GM18909 (cell line): ENCODE results near the gene LIPC.

Experiments
- ATAC-seq: cut with Tn5 transposase; IDR thresholded peaks from one replicate; pipeline ENCODE4 v1.9.1; 2021; ENCODE audit warnings: mild to moderate bottlenecking; ENCODE audit not compliant: unreplicated experiment, poor library complexity

The LIPC gene

DNA sequence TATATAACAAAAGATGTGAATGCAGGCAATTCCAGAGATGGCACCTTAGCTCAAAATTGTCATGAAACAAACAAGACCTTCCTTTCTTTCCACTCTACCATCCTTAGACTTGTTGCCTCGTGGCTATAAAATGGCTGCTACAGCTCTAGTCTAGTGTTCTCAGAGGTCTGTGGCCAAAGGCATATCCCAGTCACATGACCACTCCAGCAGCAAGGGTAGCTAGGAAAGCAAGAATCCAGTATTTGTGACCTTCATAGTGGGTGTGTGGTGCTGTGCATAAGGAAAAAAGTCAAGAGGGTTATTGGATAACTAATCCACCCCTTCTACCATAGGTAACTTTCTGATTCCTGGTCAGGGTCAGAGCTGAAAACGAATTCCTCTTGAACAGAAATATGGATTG, 27.1 kb upstream of the LIPC start:
- ATAC-seq: no peak

DNA sequence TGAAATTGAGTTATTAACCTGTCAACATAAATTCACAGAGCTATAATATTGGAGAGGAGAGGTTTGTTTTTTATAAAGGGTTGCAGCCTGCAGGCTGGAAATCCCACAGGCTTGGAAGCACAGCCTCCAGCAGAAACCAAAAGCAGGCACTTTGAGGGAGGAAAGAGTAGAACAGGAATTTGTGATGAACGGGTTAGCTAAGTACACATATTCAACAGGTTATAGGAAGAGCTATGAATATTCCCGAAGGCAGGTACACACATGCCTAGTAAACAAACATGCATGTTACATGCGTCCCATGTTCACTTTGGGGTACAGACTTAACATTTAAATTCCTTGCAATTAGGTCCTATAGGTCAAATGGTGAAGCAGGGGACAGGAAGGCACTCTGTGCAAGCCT, 25.9 kb upstream of the LIPC start:
- ATAC-seq: no peak

DNA sequence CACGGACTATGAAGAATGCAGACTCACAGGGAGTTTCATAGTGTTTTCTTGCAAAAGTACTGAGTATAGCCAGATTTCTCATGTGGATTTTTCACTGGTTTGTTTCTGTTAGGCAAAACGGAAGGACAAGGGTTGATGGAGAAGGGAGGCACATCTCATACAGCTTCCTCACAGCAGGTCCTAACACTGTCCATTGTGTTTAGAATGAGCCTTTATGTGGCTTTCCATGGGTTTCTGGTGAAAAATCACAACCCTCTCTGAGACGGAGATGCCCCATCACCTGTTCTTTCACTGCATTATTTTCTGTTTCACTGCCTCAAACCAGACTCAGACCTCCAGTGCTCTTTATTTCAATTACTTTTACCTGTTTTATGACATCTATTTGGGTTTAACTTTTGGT, 25.0 kb upstream of the LIPC start:
- ATAC-seq: no peak

DNA sequence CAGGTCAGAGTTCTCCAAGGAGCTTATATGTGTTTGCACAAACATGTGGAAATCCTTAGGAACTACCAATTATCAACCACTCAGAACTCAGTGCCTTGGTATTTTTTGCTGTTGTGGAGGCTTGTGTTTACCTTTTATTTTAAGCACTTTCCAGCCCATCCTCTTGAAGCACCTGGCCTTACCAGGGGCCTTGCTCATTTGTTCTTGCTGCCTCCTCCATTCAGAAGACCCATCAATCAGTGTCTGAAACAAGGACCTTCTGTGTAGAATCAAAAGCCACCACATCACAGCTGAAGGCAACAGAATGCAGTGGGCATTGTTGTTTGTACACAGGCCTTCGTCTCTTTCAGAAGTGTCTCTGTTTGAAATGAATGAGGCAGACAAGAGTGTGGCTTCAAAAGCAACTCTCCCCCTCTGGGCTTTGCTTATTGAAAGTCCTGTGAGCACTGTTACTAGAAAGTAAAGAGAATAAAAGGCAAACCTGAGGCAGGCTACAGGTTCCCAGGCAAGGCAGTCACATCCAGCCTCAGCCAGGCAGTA, 24.5 kb upstream of the LIPC start:
- ATAC-seq: no peak

DNA sequence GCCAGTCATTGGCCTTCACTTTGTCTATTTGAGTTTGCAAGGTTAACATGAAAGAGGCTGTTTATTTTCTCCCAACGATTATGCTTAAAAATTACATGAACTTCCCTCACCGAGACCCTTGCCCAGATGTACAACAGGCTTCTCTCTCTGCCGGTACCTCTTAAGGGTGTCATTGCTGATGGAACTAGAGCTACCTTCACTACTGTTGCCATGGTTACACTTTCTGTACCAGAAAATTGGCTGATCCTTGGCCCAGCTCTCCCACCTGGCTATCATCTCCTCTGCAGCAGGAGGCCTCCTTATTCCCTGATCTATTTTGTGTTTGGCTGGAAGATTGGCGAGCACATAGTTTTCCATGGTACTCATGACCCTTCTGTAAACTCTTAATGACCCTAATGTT, 24.0 kb upstream of the LIPC start:
- ATAC-seq: no peak

DNA sequence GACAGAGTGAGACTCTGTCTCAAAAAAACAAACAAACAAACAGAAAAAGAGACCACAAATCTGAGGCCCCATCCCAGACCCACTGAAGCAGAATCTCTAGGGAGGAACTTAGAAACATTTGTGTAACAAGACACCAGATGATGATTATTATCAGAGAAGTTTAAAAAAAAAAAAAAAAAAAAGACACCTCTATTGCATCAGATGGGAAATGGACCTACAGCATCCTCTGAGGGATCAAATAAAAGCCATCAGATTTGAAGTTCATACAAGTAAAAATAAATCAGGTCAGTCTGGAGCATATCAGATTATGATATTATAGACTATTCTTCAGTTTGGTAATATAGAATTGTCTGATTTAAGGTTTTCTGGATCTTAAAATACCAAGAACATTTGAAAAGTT, 21.9 kb upstream of the LIPC start:
- no peak for ATAC-seq

DNA sequence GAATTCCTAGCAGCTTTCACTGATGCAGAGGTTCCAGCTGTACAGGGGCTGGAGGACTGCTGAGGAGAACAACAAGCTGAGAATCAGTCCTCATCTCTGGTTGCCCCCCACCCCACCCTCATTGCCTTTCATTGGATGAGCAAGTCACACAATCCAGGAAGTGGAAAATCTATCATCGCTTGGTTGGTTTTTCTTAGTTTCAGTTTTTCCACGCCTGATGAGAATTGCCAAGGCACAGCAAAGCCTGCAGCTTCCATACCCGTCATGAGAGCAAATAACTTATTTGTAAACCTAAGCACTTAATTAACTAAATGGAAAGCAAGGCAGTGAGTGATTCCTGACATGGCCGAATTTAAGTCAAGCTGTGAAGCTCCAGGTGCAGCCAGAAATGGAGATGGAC, 21.4 kb upstream of the LIPC start:
- ATAC-seq: no peak

DNA sequence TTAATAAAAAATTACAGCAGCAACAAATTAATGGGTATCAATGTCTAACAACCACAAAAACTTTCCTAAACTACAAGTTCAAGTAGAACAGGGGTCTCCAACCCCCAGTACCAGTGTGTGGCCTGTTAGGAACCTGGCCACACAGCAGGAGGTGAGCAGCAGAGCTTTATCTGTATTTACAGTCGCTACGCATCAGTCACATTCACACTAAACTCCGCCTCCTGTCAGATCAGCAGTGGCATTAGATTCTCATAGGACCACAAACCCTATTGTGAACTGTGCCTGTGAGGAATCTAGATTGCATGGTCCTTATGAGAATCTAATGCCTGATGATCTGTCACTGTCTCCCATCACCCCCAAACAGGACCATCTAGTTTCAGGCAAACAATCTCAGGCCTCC, 18.5 kb upstream of the LIPC start:
- ATAC-seq: no peak

DNA sequence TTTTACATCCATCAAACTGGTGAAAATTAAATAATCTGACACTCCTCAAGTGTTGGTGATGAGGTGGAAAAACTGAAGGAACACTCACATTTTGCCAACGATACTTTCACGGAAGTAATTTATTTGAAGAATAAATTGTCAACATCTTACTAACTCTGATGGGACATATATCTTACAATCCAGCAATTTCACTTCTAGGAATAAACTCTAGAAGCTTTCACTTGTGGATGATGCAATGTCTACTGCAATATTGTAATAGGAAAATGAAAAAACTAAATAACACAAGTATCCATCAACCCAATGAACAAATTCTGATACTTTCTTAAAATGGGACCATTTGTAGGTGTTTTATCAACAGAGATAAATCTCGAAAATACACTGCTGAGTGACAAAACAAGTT, 16.2 kb upstream of the LIPC start:
- no peak for ATAC-seq

DNA sequence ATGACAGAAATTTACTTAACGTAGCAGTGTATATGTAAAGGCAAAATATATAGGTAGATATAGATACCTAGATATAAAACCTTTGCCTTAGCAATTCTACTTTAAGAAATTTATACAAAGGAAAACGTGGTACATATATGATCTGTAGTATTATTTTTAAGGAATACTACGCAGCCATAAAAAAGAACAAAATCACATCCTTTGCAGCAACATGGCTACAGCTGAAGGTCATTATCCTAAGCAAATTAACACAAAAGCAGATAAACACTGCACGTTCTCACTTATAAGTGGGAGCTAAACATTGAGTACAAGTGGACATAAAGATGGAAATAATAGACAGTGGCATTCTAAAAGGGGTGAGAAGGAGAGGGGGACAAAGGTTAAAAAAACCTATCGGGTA, 14.8 kb upstream of the LIPC start:
- no peak for ATAC-seq

DNA sequence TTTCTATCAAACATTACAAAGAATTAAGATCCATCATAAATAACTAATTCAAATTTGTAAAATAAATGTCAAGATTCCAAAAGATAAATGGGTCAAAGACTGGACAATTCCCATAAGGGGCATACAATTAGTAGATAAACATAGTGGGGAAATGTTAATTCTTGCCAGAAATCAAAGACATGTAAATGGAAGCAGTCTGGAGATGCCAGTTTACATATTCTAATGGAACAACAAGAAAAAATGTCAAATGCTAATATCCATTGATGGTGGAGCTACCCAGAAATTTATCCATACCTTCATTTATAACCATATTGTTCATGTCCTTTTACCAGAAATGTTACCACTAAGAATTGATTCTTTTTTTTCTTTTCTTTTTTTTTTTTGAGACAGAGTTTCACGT, 13.7 kb upstream of the LIPC start:
- no peak for ATAC-seq

DNA sequence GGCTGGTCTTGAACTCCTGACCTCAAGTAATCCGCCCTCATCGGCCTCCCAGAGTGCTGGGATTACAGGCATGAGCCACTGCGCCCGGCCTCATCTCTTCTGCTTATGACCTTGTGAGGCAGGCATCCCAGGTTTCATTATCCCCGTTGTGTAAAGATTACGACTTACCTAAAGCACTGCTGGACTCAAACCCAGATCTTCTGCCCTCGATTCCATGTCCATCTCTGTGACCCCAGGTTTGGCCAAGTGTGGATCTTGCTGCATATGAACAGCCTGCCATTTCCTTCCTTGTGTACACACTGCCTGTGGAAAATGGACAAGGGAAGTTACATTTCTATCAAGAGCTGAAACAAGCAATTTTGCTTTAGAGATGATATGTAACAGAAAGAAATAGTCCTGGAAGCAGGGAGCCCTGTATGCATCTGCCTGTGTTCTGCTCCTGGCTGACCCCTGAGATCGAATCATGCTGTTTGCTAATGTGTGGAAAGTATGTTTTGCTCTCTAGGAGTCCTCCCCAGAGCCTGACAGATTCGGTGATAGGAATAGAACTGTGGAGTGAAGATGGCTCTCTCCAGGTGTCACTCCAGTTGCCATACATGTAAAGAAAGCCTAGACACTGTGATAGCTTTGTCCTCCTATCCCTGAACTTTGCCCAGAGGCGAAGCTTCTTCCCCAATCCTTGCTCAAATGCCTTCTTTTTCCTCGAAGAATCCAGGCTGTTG, 11.8 kb upstream of the LIPC start:
- ATAC-seq: no peak

DNA sequence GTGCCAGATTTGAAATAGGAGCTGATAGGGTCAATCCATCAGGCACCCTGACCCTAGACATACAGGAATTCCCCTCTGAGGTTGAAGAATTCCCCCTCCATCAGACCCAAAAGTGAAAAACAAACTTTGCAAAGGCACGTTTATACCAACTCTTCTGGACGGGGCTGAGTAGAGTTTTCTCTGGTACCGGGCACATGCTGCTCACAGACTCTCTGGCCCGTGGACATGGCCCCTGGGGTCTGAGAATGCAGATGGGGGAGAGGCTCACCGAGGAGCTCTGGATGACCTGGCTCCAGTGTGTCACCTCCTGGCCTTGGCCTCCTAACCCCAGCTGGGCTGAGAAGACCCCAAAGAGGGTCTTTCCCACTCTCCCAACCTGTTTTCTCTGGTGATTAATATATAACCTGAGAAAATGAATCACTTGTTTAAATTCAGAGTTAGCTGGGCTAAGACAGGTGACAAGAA, 11.2 kb upstream of the LIPC start:
- ATAC-seq: no peak

DNA sequence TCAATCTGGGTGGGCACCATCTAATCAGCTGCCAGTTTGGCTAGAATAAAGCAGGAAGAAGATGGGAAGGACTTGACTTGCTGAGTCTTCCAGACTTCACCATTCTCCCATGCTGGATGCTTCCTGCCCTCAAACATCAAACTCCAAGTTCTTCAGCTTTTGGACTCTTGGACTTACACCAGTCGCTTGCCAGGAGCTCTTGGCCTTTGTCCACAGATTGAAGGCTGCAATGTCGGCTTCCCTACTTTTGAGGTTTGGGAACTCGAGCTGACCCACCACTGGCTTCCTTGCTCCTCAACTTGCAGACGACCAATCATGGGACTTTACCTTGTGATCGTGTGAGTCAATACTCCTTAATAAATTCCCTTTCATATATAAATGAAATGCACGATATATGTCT, 8.6 kb upstream of the LIPC start:
- ATAC-seq: no peak

DNA sequence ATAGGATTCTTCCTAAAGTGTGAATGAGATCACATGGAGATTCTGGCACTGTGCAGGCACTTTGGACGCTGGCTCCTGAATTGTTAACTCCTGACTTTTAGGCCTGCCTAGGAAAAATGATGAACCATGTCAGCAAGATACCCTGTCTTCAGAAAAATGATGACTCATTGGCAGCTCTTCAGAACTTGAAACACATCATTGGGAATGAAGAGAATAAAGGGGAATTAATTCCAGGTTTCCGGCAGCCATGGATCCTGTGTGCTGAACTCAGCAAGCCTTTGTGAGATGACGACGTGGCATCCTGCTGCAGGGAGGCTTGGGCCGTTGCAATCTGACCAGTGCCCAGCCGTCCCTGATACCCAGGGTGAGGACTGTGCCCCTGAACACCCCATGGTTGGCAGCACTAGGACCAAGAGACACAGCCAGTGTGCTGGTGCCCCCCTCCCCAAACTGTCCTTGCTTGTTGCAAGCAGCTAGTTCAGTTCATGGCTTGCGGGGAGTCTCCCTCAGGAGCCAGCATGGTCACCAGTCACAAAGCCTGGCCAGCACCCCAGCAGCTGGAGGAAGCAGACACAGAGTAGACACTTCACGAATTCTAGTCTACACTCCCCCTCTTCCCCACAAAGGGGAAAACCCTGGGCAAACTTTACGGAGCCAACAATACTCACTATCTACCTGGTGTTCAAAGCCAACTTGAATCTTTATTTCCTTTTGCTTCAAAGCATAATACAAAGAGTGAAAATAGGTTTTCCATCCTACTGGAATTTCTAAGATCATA, 7.8 kb upstream of the LIPC start:
- ATAC-seq: no peak

DNA sequence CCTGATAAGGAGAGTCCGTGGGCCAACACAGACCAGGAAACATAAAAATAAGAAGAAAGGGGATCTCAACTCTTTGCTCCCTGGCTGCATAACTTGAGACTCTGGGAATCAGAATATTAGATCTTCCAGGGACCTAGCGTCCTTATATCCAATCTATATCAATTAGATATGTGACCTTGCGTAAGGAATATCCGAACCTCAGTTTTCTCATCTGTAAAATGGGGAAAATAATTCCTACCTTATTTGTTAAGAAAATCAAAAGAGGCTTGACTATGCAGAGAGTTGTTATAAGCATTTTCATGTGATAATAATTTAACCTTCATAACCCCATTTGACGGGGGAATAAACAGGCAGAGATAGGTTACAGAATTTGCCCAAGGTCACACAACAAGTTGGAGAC, 7.1 kb upstream of the LIPC start:
- ATAC-seq: no peak

DNA sequence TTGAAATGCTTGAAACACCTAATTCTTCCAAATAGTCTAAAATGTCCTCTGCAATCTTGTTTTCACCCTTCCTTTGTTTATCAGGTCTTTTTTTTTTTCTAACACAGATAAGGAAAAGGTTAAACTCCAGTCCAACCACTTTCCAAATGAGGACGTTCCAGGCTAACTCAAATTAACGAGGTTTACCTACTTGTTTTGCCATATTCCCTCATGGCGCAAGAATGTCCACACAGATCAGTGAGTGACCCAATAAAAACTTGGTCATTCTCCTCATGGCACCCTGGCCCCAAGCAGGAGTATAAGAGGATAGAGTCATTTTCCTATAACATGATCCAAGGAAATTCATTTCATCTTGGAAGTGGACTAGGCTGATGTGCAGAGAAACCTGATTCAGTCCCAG, 6.6 kb upstream of the LIPC start:
- no peak for ATAC-seq

DNA sequence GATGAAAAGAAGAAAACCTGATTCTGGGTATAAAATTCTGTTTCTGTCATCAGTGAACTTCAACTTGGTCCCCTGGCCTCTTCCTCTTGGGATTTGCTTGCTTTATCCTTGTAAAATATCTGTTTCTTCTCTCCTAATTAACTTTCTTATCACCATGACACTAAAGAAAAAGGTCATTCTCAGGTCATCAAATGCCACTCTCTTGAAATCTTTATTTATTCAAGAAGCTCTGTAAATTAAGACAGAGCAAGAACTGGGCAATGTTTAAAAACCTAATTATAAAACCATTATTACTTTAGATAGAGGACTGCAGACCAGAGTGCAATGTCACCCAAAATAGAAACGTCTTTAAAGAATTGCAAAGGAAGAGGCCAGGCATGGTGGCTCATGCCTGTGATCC, 6.0 kb upstream of the LIPC start:
- ATAC-seq: no peak

DNA sequence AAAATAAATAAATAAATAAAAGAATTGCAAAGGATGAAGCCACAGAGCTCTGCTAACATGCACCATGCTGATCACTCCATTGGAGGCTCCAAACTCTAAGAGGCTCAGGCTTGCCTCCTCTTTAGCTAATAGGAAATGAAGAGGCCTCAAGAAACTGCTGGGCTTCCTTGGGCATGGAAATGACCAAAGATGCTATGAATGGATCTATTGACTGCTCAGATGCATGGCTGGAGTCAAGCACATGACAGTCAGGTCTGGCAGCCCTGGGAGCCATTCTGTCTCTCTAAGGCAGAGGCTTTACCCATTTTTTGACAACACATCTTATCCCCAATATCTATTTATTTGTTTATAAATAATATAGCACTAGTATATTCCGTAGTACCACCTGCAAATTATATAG, 5.3 kb upstream of the LIPC start:
- no peak for ATAC-seq

DNA sequence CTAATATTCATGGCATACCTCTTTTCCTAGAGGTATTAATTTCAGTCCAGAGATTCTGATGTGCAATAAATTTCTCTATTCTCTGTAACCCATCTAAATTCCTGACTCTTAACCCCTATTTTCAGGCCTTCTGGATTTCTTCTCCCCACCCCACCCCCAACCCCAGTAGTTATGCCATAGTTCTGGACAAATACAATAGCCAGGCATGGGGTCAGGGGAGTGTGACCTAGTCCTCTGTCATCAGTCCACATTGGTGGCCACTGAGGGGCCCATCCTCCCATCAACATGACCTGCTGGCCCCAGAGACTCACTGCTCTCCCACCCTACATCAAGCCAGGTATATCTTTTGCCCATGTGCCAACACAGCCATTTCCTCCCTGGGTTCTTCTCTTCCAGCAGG, 3.8 kb upstream of the LIPC start:
- no peak for ATAC-seq

DNA sequence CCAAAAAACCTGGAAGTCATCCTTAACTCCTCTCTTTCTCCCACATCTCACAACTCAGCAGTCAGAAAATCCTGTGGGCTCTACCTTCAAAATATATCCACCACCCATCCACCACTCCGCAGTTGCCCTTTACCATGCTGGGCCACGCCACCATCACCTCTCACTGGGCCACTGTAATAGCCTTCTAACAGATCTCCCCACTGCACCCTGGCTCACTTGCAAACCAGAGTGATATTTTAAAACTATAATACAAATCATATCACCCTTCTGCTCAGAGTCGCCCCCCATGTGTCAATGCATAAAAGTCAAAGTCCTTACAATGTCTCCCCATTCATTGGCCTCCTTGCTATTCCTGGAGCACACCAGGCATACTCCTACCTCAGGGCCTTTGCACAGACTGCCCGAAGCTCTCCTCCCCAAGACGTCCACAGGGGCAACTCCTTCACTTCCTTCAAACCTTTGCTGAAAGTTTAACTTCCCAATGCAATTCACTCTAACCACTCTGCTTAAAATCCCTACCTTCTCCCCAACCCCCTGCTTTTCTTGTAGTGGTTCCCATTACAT, 1.5 kb upstream of the LIPC start:
- no peak for ATAC-seq
